OCI-LY1 (cell line): ENCODE measurements around the gene CCNYL1.

Experiments used
- EZH2 ChIP-seq: fragments of 200-600 bp; sonication (generic), shearing (Covaris generic); IDR thresholded peaks from 2 replicates; pipeline ENCODE4 v1.8.0; 2017; ENCODE audit warnings: borderline replicate concordance, mixed run types, mild to moderate bottlenecking, antibody characterized with exemption, low read length, moderate library complexity, mixed read lengths
- TF ChIP-seq, protein P1 (sequence below): fragments of 200-600 bp; sonication (generic), shearing (Covaris generic); IDR thresholded peaks from 2 replicates; pipeline ENCODE4 v1.5.1; 2017; ENCODE audit warnings: mild to moderate bottlenecking, antibody characterized with exemption, low read length, moderate library complexity, mixed read lengths

DNA sequence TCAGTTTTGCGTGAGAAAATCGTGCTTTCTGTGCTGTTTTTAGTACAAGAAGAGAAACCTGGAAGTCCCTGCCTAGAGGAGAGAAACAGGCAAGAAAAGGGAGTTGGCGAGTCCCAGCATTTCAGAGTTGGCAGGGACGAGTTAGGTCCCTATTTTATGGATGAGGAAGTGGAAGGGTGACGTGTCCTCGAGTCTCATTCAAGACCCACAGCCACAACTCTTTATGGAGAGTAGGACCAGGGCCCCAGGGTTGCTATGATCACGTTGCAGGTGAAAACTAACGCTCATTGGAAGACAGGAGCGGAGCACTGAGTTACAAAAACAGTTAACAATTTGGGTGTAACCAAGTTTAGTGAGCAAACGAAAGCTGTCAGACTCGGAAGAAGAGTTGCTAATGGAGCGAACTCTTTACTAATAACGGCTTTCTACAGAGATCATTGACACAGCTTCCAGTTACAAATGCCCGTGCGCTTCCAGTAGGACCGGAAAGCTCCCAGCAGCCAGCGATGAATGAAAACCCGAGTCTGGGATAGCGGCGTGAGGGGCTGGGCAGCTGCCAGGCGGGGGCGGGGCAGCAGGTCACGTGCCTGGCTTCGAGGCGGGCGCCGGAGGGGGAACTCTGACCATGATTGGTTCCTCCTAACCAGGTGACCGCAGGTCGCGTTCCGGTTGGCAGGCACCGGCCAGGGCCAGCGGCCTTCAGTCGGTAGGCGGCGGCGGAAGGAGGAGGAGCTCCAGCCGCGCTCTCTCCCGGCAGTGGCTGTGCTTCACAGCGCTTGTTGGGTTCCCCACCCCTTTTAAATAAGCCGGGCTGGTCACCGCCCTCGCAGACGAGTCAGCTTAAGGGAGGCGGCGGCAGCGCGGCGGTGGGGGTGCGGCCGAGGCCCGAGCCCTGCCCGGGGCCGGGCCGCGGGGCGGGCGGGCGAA lies at the start of gene CCNYL1:
- TF ChIP-seq, protein P1, sequence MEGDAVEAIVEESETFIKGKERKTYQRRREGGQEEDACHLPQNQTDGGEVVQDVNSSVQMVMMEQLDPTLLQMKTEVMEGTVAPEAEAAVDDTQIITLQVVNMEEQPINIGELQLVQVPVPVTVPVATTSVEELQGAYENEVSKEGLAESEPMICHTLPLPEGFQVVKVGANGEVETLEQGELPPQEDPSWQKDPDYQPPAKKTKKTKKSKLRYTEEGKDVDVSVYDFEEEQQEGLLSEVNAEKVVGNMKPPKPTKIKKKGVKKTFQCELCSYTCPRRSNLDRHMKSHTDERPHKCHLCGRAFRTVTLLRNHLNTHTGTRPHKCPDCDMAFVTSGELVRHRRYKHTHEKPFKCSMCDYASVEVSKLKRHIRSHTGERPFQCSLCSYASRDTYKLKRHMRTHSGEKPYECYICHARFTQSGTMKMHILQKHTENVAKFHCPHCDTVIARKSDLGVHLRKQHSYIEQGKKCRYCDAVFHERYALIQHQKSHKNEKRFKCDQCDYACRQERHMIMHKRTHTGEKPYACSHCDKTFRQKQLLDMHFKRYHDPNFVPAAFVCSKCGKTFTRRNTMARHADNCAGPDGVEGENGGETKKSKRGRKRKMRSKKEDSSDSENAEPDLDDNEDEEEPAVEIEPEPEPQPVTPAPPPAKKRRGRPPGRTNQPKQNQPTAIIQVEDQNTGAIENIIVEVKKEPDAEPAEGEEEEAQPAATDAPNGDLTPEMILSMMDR = no peak
- TF ChIP-seq EZH2 = no peak
